Neural progenitor cell (in vitro differentiated cells): ENCODE measurements around the gene GALNS. TPM values are rescaled to one million over a fixed set of nuclear protein-coding genes. Genes with fewer than 3 reads are reported as not detected.

Experiments used
- DNase-seq: peaks from one replicate; pipeline ENCODE4 v3.0.0-alpha.2; 2016; ENCODE audit warnings: low spot score
- H2AFZ ChIP-seq: fragments of 200-600 bp; sonication (generic); replicated peaks from 2 replicates; pipeline ENCODE4 v1.6.1; 2016; ENCODE audit warnings: antibody characterized with exemption
- H3F3A ChIP-seq: fragments of 200-600 bp; sonication (generic); 2 replicates; pipeline ENCODE4 v1.6.1; 2016; ENCODE audit warnings: antibody characterized with exemption, low read depth
- H3K27ac ChIP-seq: fragments of 200-600 bp; sonication (generic); 2 replicates; pipeline ENCODE4 v1.5.1; 2016; ENCODE audit warnings: mild to moderate bottlenecking
- H3K27me3 ChIP-seq: fragments of 200-600 bp; sonication (generic); 2 replicates; pipeline ENCODE4 v1.6.1; 2016; ENCODE audit warnings: mild to moderate bottlenecking, moderate library complexity
- H3K36me3 ChIP-seq: fragments of 200-600 bp; sonication (generic); 2 replicates; pipeline ENCODE4 v1.5.1; 2016
- H3K4me1 ChIP-seq: fragments of 200-600 bp; sonication (generic); 2 replicates; pipeline ENCODE4 v1.6.1; 2016; ENCODE audit warnings: mixed run types
- H3K4me2 ChIP-seq: fragments of 200-600 bp; sonication (generic); 2 replicates; pipeline ENCODE4 v1.6.1; 2016
- H3K4me3 ChIP-seq: fragments of 200-600 bp; sonication (generic); 2 replicates; pipeline ENCODE4 v1.5.1; 2016
- H3K79me2 ChIP-seq: fragments of 200-600 bp; sonication (generic); 2 replicates; pipeline ENCODE4 v1.6.1; 2016; ENCODE audit warnings: low read depth
- H3K9ac ChIP-seq: fragments of 200-600 bp; sonication (generic); 2 replicates; pipeline ENCODE4 v1.6.1; 2016
- H3K9me3 ChIP-seq: fragments of 200-600 bp; sonication (generic); 2 replicates; pipeline ENCODE4 v1.5.1; 2016; ENCODE audit warnings: low read depth
- H4K20me1 ChIP-seq: fragments of 200-600 bp; sonication (generic); 2 replicates; pipeline ENCODE4 v1.6.1; 2016; ENCODE audit warnings: low read depth
- H3K27ac Mint-ChIP-seq: 3 replicates; pipeline ENCODE4 v1.8.0; 2021; ENCODE audit warnings: mixed read lengths
- H3K27me3 Mint-ChIP-seq: 2 replicates; pipeline ENCODE4 v1.8.0; 2022; ENCODE audit warnings: low read depth, mild to moderate bottlenecking, inconsistent platforms, moderate library complexity, mixed read lengths; ENCODE audit not compliant: insufficient read depth
- H3K36me3 Mint-ChIP-seq: 3 replicates; pipeline ENCODE4 v1.8.0; 2021; ENCODE audit warnings: mixed read lengths
- H3K4me1 Mint-ChIP-seq: 3 replicates; pipeline ENCODE4 v1.8.0; 2021; ENCODE audit warnings: mixed read lengths
- H3K4me3 Mint-ChIP-seq: 3 replicates; pipeline ENCODE4 v1.8.0; 2021; ENCODE audit warnings: mild to moderate bottlenecking, moderate library complexity, mixed read lengths
- H3K9me3 Mint-ChIP-seq: 3 replicates; pipeline ENCODE4 v1.8.0; 2020; ENCODE audit warnings: mixed read lengths
- CTCF ChIP-seq: fragments of 200-600 bp; sonication (generic); IDR thresholded peaks from 2 replicates; pipeline ENCODE4 v1.5.1; 2017; ENCODE audit warnings: antibody characterized with exemption, mild to moderate bottlenecking
- EZH2 ChIP-seq: fragments of 200-600 bp; sonication (generic); IDR thresholded peaks from 2 replicates; pipeline ENCODE4 v1.6.1; 2017; ENCODE audit warnings: antibody characterized with exemption, mild to moderate bottlenecking, moderate library complexity
- EZH2phosphoT487 ChIP-seq: fragments of 200-600 bp; sonication (generic); IDR thresholded peaks from 2 replicates; pipeline ENCODE4 v1.6.1; 2017; ENCODE audit warnings: antibody characterized with exemption
- total RNA-seq: library from RNA; depleted of rRNA; stranded (reverse); fragments of >200 nt; gene quantifications from 2 replicates; pipeline ENCODE4 v1.2.3, GENCODE V29; 2015; ENCODE audit warnings: low replicate concordance

The GALNS gene
- total RNA-seq, 1 donor from 2014 or later, result 5.0 TPM

GRCh38 chr16:88864521-88864920 is 7.8 kb upstream of the GALNS start:
- Mint-ChIP-seq H3K27ac (no peak overlapping the region), H3K4me3 (no peak overlapping the region), H3K4me1 (no peaks in the 10 kb centered on the region), H3K27me3 (peaks cover 2% of the 10 kb centered on the region), H3K9me3 (no peaks in the 10 kb centered on the region), H3K36me3 (peaks cover 2% of the 10 kb centered on the region)
- no peak overlapping the region for H2AFZ ChIP-seq
- no peak for TF ChIP-seq EZH2
- TF ChIP-seq CTCF, result no peak
- TF ChIP-seq EZH2phosphoT487, result no peak
- H3K9ac ChIP-seq, result no peak overlapping the region
- no peaks in the 10 kb centered on the region for H3K79me2 ChIP-seq
- no peaks in the 10 kb centered on the region for H4K20me1 ChIP-seq
- no peaks in the 10 kb centered on the region for H3K27me3 ChIP-seq
- H3F3A ChIP-seq, result no peaks in the 10 kb centered on the region
- H3K4me3 ChIP-seq, result no peak overlapping the region
- H3K4me1 ChIP-seq, result no peaks in the 10 kb centered on the region
- no peak for DNase-seq
- no peaks in the 10 kb centered on the region for H3K9me3 ChIP-seq
- no peak overlapping the region for H3K4me2 ChIP-seq
- H3K27ac ChIP-seq, result no peak overlapping the region
- no peaks in the 10 kb centered on the region for H3K36me3 ChIP-seq

- H3K9me3 ChIP-seq, result no peaks in the 10 kb centered on the region
- no peaks in the 10 kb centered on the region for H3K79me2 ChIP-seq
- no peaks in the 10 kb centered on the region for H4K20me1 ChIP-seq
- H3K4me1 Mint-ChIP-seq, result no peaks in the 10 kb centered on the region
- no peak overlapping the region for H3K27ac Mint-ChIP-seq
- H3K4me1 ChIP-seq, result no peaks in the 10 kb centered on the region
- H3K4me3 Mint-ChIP-seq, result no peak overlapping the region
- no peak overlapping the region for H3K9ac ChIP-seq
- no peaks in the 10 kb centered on the region for H3F3A ChIP-seq
- H3K27ac ChIP-seq, result no peak overlapping the region
- no peaks in the 10 kb centered on the region for H3K27me3 ChIP-seq
- no peak for DNase-seq
- TF ChIP-seq CTCF (no peak), EZH2 (no peak), EZH2phosphoT487 (no peak)
- H3K36me3 Mint-ChIP-seq, result peaks cover 2% of the 10 kb centered on the region
- no peak overlapping the region for H2AFZ ChIP-seq
- no peaks in the 10 kb centered on the region for H3K27me3 Mint-ChIP-seq
- no peak overlapping the region for H3K4me2 ChIP-seq
- no peak overlapping the region for H3K4me3 ChIP-seq
- no peaks in the 10 kb centered on the region for H3K36me3 ChIP-seq
- H3K9me3 Mint-ChIP-seq, result no peaks in the 10 kb centered on the region
Observed at GRCh38 chr16:88864099-88864498, 7.4 kb upstream of the GALNS start.

DNA sequence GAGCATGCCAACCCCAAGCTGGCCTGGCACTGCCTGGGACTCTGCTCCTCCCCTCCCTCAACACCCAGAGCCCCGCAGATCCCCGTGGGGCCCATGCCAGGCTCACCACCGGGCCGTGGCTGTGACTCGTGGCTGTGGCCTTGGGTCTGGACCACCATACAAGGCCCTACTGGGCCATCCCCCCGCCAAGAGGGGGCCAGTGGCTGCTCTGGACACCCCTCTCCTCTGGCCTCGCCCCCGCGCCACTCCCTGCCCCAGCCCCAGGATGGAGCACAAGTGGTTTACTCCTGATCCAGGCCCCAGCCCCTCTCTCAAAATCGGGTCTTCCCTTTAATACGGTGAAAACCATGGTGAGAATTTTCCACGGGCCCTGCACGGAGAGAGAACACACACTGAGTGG is 6.7 kb upstream of the GALNS start:
- H3K27ac Mint-ChIP-seq, result no peak overlapping the region
- H3K4me3 ChIP-seq, result no peak overlapping the region
- no peaks in the 10 kb centered on the region for H3K36me3 ChIP-seq
- no peak overlapping the region for H3K27ac ChIP-seq
- no peaks in the 10 kb centered on the region for H3K4me1 ChIP-seq
- H3K27me3 ChIP-seq, result no peaks in the 10 kb centered on the region
- H3K9me3 ChIP-seq, result no peaks in the 10 kb centered on the region
- H3K4me3 Mint-ChIP-seq, result no peak overlapping the region
- TF ChIP-seq CTCF, result no peak
- TF ChIP-seq EZH2, result no peak
- no peak for TF ChIP-seq EZH2phosphoT487
- H3K4me1 Mint-ChIP-seq, result peaks cover 2% of the 10 kb centered on the region
- H3K9ac ChIP-seq, result no peak overlapping the region
- no peak overlapping the region for H2AFZ ChIP-seq
- no peak overlapping the region for H3K4me2 ChIP-seq
- peaks cover 2% of the 10 kb centered on the region for H3K36me3 Mint-ChIP-seq
- no peak for DNase-seq
- H3K79me2 ChIP-seq, result peaks cover 2% of the 10 kb centered on the region
- peaks cover 2% of the 10 kb centered on the region for H4K20me1 ChIP-seq
- H3F3A ChIP-seq, result no peaks in the 10 kb centered on the region
- H3K27me3 Mint-ChIP-seq, result no peaks in the 10 kb centered on the region
- no peaks in the 10 kb centered on the region for H3K9me3 Mint-ChIP-seq
